Endodermal cell (in vitro differentiated cells): ENCODE measurements around the gene ALX4. TPM values are rescaled to one million over a fixed set of nuclear protein-coding genes. Genes with fewer than 3 reads are reported as not detected.

Source experiments
- DNase-seq: peaks from one replicate; pipeline ENCODE4 v3.0.0-alpha.2; 2017
- H3K27ac ChIP-seq: 2 replicates; pipeline ENCODE4 v1.5.1; 2013; ENCODE audit warnings: mild to moderate bottlenecking, low read depth, low read length, moderate library complexity
- H3K27me3 ChIP-seq: 2 replicates; pipeline ENCODE4 v1.6.1; 2013; ENCODE audit warnings: mild to moderate bottlenecking, low read length, moderate library complexity; ENCODE audit not compliant: insufficient read depth, control insufficient read depth, poor library complexity, severe bottlenecking
- H3K36me3 ChIP-seq: 2 replicates; pipeline ENCODE4 v1.7.0; 2013; ENCODE audit warnings: mild to moderate bottlenecking, low read length, moderate library complexity; ENCODE audit not compliant: control insufficient read depth, insufficient read depth
- H3K4me1 ChIP-seq: one replicate; pipeline ENCODE4 v1.7.0; 2013; ENCODE audit warnings: low read length; ENCODE audit not compliant: control insufficient read depth, insufficient read depth
- H3K4me3 ChIP-seq: 2 replicates; pipeline ENCODE4 v1.5.1; 2013; ENCODE audit warnings: mild to moderate bottlenecking, low read length, moderate library complexity
- H3K9ac ChIP-seq: 2 replicates; pipeline ENCODE4 v1.6.1; 2013; ENCODE audit warnings: mild to moderate bottlenecking, low read length, moderate library complexity; ENCODE audit not compliant: poor library complexity, severe bottlenecking; ENCODE audit errors: extremely low read depth
- H3K9me3 ChIP-seq: 2 replicates; pipeline ENCODE4 v1.6.1; 2013; ENCODE audit warnings: mild to moderate bottlenecking, low read length, moderate library complexity; ENCODE audit not compliant: control insufficient read depth
- H3K27ac Mint-ChIP-seq: 2 replicates; pipeline ENCODE4 v1.8.0; 2020; ENCODE audit warnings: mixed read lengths
- H3K27me3 Mint-ChIP-seq: 2 replicates; pipeline ENCODE4 v1.8.0; 2021; ENCODE audit warnings: mild to moderate bottlenecking, mixed read lengths; ENCODE audit not compliant: insufficient read depth
- H3K36me3 Mint-ChIP-seq: 2 replicates; pipeline ENCODE4 v1.8.0; 2020; ENCODE audit warnings: low read depth, mixed read lengths
- H3K4me1 Mint-ChIP-seq: 2 replicates; pipeline ENCODE4 v1.8.0; 2020; ENCODE audit warnings: mixed read lengths
- H3K4me3 Mint-ChIP-seq: 2 replicates; pipeline ENCODE4 v1.8.0; 2020; ENCODE audit warnings: mild to moderate bottlenecking, moderate library complexity, mixed read lengths
- H3K9me3 Mint-ChIP-seq: 2 replicates; pipeline ENCODE4 v1.8.0; 2020; ENCODE audit warnings: mild to moderate bottlenecking, mixed read lengths
- CTCF ChIP-seq: fragments of 200-600 bp; sonication (generic); conservative IDR thresholded peaks from 2 replicates; pipeline ENCODE4 v1.5.0; 2021; ENCODE audit warnings: antibody characterized with exemption, mild to moderate bottlenecking
- whole genome bisulfite sequencing, 2 experiments: methylation state at CpG; one replicate each; pipeline versions ENCODE4 v1.1.5 to v1.1.7; 2013; ENCODE audit warnings: missing lambda C conversion rate in 2 of 2, mixed read lengths in 1 of 2; ENCODE audit not compliant: insufficient coverage in 1 of 2, insufficient read length in 1 of 2; 5-methylcytosine and 5-hydroxymethylcytosine counted together
- total RNA-seq, 2 donors: library from RNA; stranded (reverse); fragmentation: NEBNext Ultra II Directional in 1 of 2; extraction: Animal tissue kit (Norgen Biotek cat#: 25700) in 1 of 2; gene quantifications; 2 replicates in 1 of 2; 3 replicates in 1 of 2; pipeline ENCODE4 v1.2.1, GENCODE V29; 2021

ALX4 gene
- total RNA-seq, 2 donors from 2014 or later: not detected

- no peak for DNase-seq
- Histone ChIP-seq H3K9me3 (no peaks in the 10 kb centered on the region), H3K36me3 (no peaks in the 10 kb centered on the region), H3K27me3 (peaks cover 19% of the 10 kb centered on the region), H3K4me3 (no peak overlapping the region), H3K9ac (no peak overlapping the region), H3K4me1 (no peaks in the 10 kb centered on the region), H3K27ac (no peak overlapping the region)
- H3K27ac Mint-ChIP-seq: no peak overlapping the region
- no peaks in the 10 kb centered on the region for H3K4me1 Mint-ChIP-seq
- no peaks in the 10 kb centered on the region for H3K36me3 Mint-ChIP-seq
- H3K9me3 Mint-ChIP-seq: no peaks in the 10 kb centered on the region
- no peak overlapping the region for H3K4me3 Mint-ChIP-seq
- H3K27me3 Mint-ChIP-seq: peaks cover 9% of the 10 kb centered on the region
- WGBS, 2 experiments: 91 to 100% methylated on average over 3 to 5 of the region's 5 CpGs
- TF ChIP-seq CTCF: no peak
Observed at GRCh38 chr11:44343778-44344422, 34.0 kb upstream of the ALX4 start.

- Histone ChIP-seq H3K4me3 (no peak overlapping the region), H3K27ac (no peak overlapping the region), H3K9me3 (no peaks in the 10 kb centered on the region), H3K9ac (no peak overlapping the region), H3K36me3 (no peaks in the 10 kb centered on the region), H3K27me3 (peaks cover 32% of the 10 kb centered on the region), H3K4me1 (no peaks in the 10 kb centered on the region)
- Mint-ChIP-seq H3K9me3 (no peaks in the 10 kb centered on the region), H3K36me3 (no peaks in the 10 kb centered on the region), H3K27me3 (peaks cover 12% of the 10 kb centered on the region), H3K27ac (no peak overlapping the region), H3K4me3 (no peak overlapping the region), H3K4me1 (no peaks in the 10 kb centered on the region)
- no peak for DNase-seq
- TF ChIP-seq CTCF: no peak
- 89 to 100% methylated on average over 1 to 4 of the region's 4 CpGs for WGBS, 2 experiments
Observed at GRCh38 chr11:44342616-44343015, 32.7 kb upstream of the ALX4 start.

- Mint-ChIP-seq H3K4me3 (no peak overlapping the region), H3K4me1 (no peaks in the 10 kb centered on the region), H3K9me3 (no peaks in the 10 kb centered on the region), H3K27ac (no peak overlapping the region), H3K36me3 (no peaks in the 10 kb centered on the region), H3K27me3 (peaks cover 15% of the 10 kb centered on the region)
- H3K9ac ChIP-seq: no peak overlapping the region
- TF ChIP-seq CTCF: no peak
- H3K4me1 ChIP-seq: no peaks in the 10 kb centered on the region
- no peaks in the 10 kb centered on the region for H3K9me3 ChIP-seq
- 93 to 100% methylated on average over 5 of the region's 5 CpGs for WGBS, 2 experiments
- no peak overlapping the region for H3K27ac ChIP-seq
- no peak overlapping the region for H3K4me3 ChIP-seq
- DNase-seq: no peak
- no peaks in the 10 kb centered on the region for H3K36me3 ChIP-seq
- H3K27me3 ChIP-seq: peaks cover 52% of the 10 kb centered on the region
Observed at GRCh38 chr11:44340656-44341055, 30.7 kb upstream of the ALX4 start.
